CD4-positive, alpha-beta T cell treated with Interleukin-12 subunit alpha and Interleukin-12 subunit beta, for 1 hour (primary cell): Measurements from ENCODE around the gene SLC22A16.
"Not testable (repeated sequence)": the region's sequence is repeated elsewhere in the genome, so short reads cannot be mapped to it uniquely, and the experiment has no call there.

ENCODE experiments used
- DNase-seq: peaks from one replicate; pipeline ENCODE4 v3.0.0-alpha.2; 2020

SLC22A16 gene

GRCh38 chr6:110488606-110489190, 12.3 kb upstream of the SLC22A16 start:
- no peak for DNase-seq

DNA sequence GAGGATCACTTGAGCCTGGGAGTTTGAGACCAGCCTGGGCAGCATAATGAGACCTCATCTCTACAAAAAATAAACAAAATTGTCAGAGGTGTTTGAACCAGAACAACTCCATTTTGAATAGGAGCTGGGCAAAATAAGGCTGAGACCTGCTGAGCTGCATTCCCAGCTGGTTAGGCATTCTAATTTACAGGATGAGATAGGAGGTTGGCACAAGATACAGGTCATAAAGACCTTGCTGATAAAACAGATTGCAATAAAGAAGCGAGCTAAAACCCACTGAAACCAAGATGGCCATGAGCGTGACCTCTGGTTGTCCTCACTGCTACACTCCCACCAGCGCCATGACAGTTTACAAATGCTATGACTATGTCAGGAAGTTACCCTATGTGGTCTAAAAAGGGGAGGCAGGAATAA, 11.6 kb upstream of the SLC22A16 start:
- not testable (repeated sequence) for DNase-seq

- DNase-seq, result no peak
These were observed 10.3 kb upstream of the SLC22A16 start for GRCh38 chr6:110486756-110487155.

DNA sequence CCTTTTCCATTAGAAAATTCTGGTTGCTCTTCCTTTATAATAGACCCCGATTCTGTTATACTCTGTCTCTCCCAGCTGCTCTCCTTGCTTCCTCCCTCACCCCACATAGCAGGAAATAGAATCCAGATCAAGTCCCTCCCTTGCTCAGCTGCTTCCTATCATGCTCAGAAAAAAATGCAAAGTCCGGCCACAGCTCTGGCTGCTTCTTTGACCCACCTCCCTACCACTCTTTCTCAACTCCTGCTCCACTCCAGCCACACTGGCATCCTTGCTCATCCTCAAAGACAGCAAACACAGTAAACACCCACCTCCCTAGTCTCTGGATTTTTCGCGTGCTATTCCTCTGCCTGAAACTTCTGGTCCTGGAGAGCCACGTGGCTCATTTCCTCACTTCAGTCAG, 9.1 kb upstream of the SLC22A16 start:
- DNase-seq, result no peak

GRCh38 chr6:110484321-110484720, 7.9 kb upstream of the SLC22A16 start:
- DNase-seq, result no peak

DNA sequence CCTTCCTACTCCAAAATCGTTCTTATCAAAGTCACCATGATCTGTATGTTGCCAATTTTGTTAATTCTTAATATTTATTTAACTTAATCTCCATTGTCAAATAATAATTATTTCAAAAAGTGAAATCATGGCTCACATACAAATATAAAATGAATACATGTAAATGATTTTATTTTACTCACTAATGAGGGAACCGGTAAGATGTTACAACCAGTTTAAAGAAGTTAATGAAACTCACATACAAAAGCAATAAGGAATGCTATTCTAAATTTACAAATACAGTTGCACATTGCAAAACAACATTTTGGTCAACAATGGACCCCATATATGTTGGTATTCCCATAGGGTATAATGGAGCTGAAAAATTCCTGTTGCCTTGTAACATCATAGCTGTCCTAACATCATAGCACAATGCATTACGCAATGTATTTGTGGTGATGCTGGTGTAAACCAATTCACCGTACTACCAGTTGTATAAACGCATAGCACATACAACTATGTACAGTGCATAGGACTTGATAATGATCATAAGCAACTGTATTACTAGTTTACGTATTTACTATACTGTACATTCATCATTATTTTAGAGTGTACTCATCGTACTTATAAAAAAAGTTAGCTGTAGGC, 6.5 kb upstream of the SLC22A16 start:
- no peak for DNase-seq

DNA sequence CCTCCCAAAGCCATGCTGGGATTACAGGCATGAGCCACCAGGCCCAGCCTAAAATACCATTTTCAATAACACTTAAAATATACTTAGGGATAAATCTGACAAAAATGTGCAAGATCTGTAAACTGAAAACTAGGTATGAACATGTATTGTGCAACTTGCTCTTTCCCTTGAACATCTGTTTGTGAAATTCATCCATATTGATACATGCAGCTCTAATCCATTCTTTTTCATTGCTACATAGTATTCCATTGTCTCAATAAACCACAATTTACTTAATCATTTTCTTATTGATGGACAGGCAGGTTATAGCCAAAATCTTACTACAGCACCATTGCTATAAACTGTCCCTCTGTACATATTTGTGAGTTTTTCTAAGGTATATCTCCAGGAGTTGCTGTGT, 4.7 kb upstream of the SLC22A16 start:
- no peak for DNase-seq

DNA sequence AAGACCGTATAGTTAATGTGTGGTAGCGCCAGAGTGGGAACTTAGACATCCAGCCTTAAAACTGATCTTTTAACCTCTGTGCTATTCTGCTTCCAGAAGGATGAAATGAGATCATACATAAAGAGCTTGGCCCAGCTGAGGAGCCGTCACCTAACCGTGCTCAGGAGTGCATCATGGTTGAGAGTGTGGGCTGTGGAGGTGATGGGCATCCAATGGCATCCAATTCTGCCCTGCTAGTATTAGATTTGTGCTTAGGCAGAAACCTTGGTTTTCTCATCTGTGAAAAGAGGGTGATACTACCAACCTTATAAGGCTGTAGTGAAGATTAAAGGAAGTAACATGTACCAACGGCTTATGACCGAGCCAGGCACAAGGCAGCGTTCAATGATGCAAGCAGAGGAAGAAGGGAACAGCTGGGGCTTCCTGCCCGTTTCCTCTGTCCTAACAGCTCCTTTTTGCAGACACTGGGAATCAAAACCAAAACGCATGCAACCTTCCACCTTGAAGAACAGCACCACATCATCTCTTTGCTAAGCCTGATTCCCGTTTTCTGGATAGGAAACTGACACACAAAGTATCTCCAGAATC, 1.3 kb downstream of the SLC22A16 start:
- no peak for DNase-seq

DNA sequence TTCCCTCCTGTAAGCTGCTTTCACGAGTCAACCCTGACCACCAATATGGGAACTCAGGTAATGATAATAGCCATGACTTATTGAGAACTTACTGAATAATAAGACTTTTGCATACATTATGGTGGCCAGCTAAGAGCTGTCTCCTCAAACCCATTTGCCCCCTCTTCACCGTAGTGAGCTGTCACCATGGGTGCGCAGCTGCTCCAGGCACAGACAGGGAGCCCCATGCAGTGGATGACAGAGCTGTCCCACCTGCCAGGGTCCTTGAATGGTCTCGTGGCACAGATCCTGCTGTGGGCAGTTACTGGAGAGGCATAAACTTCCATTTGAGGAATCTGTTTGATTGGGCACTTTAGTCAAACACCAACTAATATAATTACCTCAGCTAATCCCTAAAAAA, 1.9 kb downstream of the SLC22A16 start:
- DNase-seq, result no peak

DNA sequence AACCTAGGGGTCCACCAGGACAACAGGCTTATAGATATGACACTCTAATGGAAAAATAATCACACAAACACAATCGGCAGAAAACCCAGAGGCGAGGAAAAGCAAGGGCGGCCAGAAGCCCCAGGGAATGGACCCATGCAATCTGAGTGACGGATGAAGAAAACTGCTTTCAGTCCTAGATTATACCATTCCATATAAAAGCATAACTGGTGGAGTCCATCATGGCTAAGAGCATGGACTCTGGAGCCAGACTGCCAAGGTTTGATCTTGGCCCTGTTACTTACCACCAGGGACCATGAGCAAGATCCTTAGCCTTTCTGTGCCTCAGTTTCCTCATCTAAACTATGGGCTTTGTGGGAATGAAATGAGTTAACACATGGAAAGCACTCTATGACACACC, 3.7 kb downstream of the SLC22A16 start:
- DNase-seq, result no peak

- no peak for DNase-seq
These were observed 4.6 kb downstream of the SLC22A16 start for GRCh38 chr6:110471726-110472365.

GRCh38 chr6:110468731-110469130, 7.7 kb downstream of the SLC22A16 start:
- DNase-seq, result no peak

GRCh38 chr6:110467566-110468140, 8.8 kb downstream of the SLC22A16 start:
- DNase-seq, result no peak

- no peak for DNase-seq
These were observed 13.4 kb downstream of the SLC22A16 start for GRCh38 chr6:110462884-110463481.

DNA sequence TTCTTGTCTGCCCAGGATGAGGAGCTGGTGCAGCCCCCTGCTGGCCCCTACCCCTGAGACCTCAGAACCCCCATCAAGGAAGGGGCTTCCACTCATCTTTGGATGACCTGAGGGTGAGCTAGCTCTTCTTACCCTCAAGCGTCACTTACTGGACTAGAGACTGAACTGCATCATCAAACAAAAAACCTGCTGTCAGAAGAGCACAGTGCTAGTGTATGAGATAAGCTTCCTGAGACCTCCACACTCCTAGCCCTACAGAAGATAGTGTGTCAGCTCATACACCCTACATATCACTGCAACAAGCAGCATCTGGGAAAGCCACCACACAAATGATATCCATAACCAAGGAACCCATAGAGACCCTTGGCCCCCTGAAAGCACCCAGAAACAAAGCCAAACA, 15.0 kb downstream of the SLC22A16 start:
- DNase-seq, result no peak

DNA sequence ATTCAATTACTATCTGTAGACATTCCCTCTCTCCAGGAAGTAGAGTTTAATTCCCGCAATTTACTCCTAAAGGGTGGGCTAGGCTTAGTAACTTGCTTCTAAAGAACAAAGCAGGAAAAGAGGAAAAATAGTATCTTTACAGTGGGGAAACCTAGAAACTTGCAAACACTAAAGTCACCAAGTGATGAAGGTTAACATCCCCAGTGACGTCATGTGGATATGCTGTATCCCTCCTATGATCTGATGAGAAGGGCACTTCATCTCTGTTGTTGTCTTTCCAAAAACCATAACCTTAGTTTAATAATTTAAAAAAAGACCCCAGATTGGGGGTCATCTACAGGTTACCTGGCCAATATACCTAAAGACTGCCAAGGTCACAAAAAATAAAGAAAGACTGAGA, 17.3 kb downstream of the SLC22A16 start:
- no peak for DNase-seq

DNA sequence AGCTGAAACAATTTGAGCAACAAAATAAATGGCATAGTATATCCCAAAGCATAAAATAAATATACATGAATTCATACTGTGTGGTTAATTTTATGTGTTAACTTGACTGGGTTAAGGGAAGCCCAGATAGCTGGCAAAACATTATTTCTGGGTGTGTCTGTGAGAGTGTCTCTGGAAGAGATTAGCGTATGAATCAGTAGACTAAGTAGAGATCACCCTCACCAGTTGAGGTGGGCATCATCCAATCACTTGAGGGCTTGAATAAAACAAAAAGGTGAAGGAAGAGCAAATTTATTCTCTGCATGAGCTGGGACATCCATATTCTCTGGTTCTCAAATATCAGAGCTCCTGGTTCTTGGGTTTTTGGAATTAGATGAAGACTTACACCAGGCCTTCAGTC, 17.9 kb downstream of the SLC22A16 start:
- no peak for DNase-seq

GRCh38 chr6:110457567-110458175, 18.7 kb downstream of the SLC22A16 start:
- DNase-seq, result not testable (repeated sequence)

GRCh38 chr6:110456694-110457093, 19.7 kb downstream of the SLC22A16 start:
- DNase-seq, result no peak

DNA sequence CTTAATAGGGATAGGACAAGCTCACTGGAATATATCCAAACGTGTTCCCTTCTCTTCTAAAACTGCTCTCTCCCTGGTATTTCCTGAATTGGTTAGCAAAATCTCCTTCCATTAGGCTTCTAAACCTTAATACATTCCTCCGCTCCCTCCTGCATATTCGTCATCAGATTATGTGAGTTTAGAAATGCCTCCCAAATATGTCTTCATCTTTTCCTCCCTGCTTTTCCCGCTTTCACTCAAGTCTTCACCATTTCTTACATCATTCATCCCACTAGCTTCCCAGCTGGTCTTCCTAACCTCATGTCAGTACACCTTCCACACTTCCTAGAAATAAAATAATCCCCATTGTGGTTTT, 26.9 kb downstream of the SLC22A16 start:
- no peak for DNase-seq

- DNase-seq, result no peak
These were observed 27.4 kb downstream of the SLC22A16 start for GRCh38 chr6:110448846-110449540.

- DNase-seq, result no peak
These were observed 28.7 kb downstream of the SLC22A16 start for GRCh38 chr6:110447761-110448160.
